ENCODE data around the gene FMO3. TPM values are rescaled to one million over a fixed set of nuclear protein-coding genes. Genes with fewer than 3 reads are reported as not detected.

The FMO3 gene
- not detected for total RNA-seq (ENCODE audit: unreplicated experiment)
- long read RNA-seq: 0 reads

GRCh38 chr1:171090604-171091003, at the start of gene FMO3:
FMO3 (plus strand) TSS chr1:171090905; CDS start chr1:171092659, 1,754 bp downstream.
- Mint-ChIP-seq H3K9me3 (ENCODE audit: unreplicated experiment) (no peaks in the 10 kb centered on the region), H3K4me3 (ENCODE audit: unreplicated experiment) (no peak within 1 kb of the TSS), H3K4me1 (ENCODE audit: low read depth, unreplicated experiment) (no peaks in the 10 kb centered on the region), H3K27ac (ENCODE audit: unreplicated experiment) (no peak within 1 kb of the TSS), H3K36me3 (ENCODE audit: unreplicated experiment) (no peaks in the 10 kb centered on the region), H3K27me3 (ENCODE audit: unreplicated experiment) (peaks cover 6% of the 10 kb centered on the region)
- no peak for DNase-seq
- TF ChIP-seq, protein P1, sequence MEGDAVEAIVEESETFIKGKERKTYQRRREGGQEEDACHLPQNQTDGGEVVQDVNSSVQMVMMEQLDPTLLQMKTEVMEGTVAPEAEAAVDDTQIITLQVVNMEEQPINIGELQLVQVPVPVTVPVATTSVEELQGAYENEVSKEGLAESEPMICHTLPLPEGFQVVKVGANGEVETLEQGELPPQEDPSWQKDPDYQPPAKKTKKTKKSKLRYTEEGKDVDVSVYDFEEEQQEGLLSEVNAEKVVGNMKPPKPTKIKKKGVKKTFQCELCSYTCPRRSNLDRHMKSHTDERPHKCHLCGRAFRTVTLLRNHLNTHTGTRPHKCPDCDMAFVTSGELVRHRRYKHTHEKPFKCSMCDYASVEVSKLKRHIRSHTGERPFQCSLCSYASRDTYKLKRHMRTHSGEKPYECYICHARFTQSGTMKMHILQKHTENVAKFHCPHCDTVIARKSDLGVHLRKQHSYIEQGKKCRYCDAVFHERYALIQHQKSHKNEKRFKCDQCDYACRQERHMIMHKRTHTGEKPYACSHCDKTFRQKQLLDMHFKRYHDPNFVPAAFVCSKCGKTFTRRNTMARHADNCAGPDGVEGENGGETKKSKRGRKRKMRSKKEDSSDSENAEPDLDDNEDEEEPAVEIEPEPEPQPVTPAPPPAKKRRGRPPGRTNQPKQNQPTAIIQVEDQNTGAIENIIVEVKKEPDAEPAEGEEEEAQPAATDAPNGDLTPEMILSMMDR (IDR thresholded peaks at IDR 0.05; ENCODE audit: partially characterized antibody, unreplicated experiment): no peak

- peaks cover 18% of the 10 kb centered on the region for H3K36me3 Mint-ChIP-seq (ENCODE audit: unreplicated experiment)
- TF ChIP-seq, protein P1 (IDR thresholded peaks at IDR 0.05; ENCODE audit: partially characterized antibody, unreplicated experiment): no peak
- H3K4me1 Mint-ChIP-seq (ENCODE audit: low read depth, unreplicated experiment): no peaks in the 10 kb centered on the region
- H3K9me3 Mint-ChIP-seq (ENCODE audit: unreplicated experiment): peaks cover 2% of the 10 kb centered on the region
- no peak overlapping the region for H3K4me3 Mint-ChIP-seq (ENCODE audit: unreplicated experiment)
- DNase-seq: no peak
- no peak overlapping the region for H3K27ac Mint-ChIP-seq (ENCODE audit: unreplicated experiment)
- H3K27me3 Mint-ChIP-seq (ENCODE audit: unreplicated experiment): peaks cover 2% of the 10 kb centered on the region
These were observed 42.7 kb upstream of the FMO3 start for GRCh38 chr1:171048014-171048413.

- Mint-ChIP-seq H3K27ac (ENCODE audit: unreplicated experiment) (no peak overlapping the region), H3K4me3 (ENCODE audit: unreplicated experiment) (no peak overlapping the region), H3K36me3 (ENCODE audit: unreplicated experiment) (peaks cover 2% of the 10 kb centered on the region), H3K9me3 (ENCODE audit: unreplicated experiment) (peaks cover 2% of the 10 kb centered on the region), H3K27me3 (ENCODE audit: unreplicated experiment) (peaks cover 2% of the 10 kb centered on the region), H3K4me1 (ENCODE audit: low read depth, unreplicated experiment) (no peaks in the 10 kb centered on the region)
- TF ChIP-seq, protein P1 (IDR thresholded peaks at IDR 0.05; ENCODE audit: partially characterized antibody, unreplicated experiment): no peak
- no peak for DNase-seq
These were observed 37.7 kb upstream of the FMO3 start for GRCh38 chr1:171052977-171053376.

GRCh38 chr1:171055966-171056643, 34.6 kb upstream of the FMO3 start:
- no peaks in the 10 kb centered on the region for H3K4me1 Mint-ChIP-seq (ENCODE audit: low read depth, unreplicated experiment)
- H3K4me3 Mint-ChIP-seq (ENCODE audit: unreplicated experiment): no peak overlapping the region

More at GRCh38 chr1:171055966-171056643, 34.6 kb upstream of the FMO3 start:
- H3K9me3 Mint-ChIP-seq (ENCODE audit: unreplicated experiment): peaks cover 2% of the 10 kb centered on the region
- H3K27me3 Mint-ChIP-seq (ENCODE audit: unreplicated experiment): peaks cover 2% of the 10 kb centered on the region
- no peaks in the 10 kb centered on the region for H3K36me3 Mint-ChIP-seq (ENCODE audit: unreplicated experiment)
- H3K27ac Mint-ChIP-seq (ENCODE audit: unreplicated experiment): no peak overlapping the region
- TF ChIP-seq, protein P1 (IDR thresholded peaks at IDR 0.05; ENCODE audit: partially characterized antibody, unreplicated experiment): no peak
- no peak for DNase-seq

Measured in glutamatergic neuron (in vitro differentiated cells).